Neutrophil (primary cell): Measurements from ENCODE around the gene ENTHD1.
A peak's percentile ranks its signal among the peaks of the same experiment; 100 is the strongest.

ENCODE experiments used
- H3K27ac ChIP-seq: fragments of 200-600 bp; sonication (generic); 2 replicates; pipeline ENCODE4 v1.5.1; 2016; ENCODE audit warnings: mild to moderate bottlenecking, moderate library complexity
- H3K27me3 ChIP-seq: fragments of 200-600 bp; sonication (generic); 2 replicates; pipeline ENCODE4 v1.6.0; 2016; ENCODE audit warnings: mild to moderate bottlenecking
- H3K36me3 ChIP-seq: fragments of 200-600 bp; sonication (generic); 2 replicates; pipeline ENCODE4 v1.5.1; 2017
- H3K4me1 ChIP-seq, 2 experiments: fragments of 200-600 bp in 1 of 2; sonication (generic) in 1 of 2; 1 replicate in 1 of 2; 2 replicates in 1 of 2; pipeline versions ENCODE4 v1.5.1 to v1.6.1; 2013 to 2016; ENCODE audit warnings: low read depth in 1 of 2, low read length in 1 of 2, mild to moderate bottlenecking in 1 of 2, moderate library complexity in 1 of 2; ENCODE audit not compliant: control insufficient read depth in 1 of 2, insufficient read depth in 1 of 2
- H3K4me3 ChIP-seq, 2 experiments: fragments of 200-600 bp in 1 of 2; sonication (generic) in 1 of 2; 1 replicate in 1 of 2; 2 replicates in 1 of 2; pipeline ENCODE4 v1.5.1; 2013 to 2016; ENCODE audit warnings: low read depth in 1 of 2, low read length in 1 of 2, mild to moderate bottlenecking in 1 of 2, moderate library complexity in 1 of 2
- H3K9me3 ChIP-seq: fragments of 200-600 bp; sonication (generic); 2 replicates; pipeline ENCODE4 v1.5.1; 2016
- TF ChIP-seq, protein P1 (sequence below): fragments of 200-600 bp; sonication (generic); IDR thresholded peaks from 2 replicates; pipeline ENCODE4 v1.5.1; 2016; ENCODE audit warnings: antibody characterized with exemption

ENTHD1 gene

DNA sequence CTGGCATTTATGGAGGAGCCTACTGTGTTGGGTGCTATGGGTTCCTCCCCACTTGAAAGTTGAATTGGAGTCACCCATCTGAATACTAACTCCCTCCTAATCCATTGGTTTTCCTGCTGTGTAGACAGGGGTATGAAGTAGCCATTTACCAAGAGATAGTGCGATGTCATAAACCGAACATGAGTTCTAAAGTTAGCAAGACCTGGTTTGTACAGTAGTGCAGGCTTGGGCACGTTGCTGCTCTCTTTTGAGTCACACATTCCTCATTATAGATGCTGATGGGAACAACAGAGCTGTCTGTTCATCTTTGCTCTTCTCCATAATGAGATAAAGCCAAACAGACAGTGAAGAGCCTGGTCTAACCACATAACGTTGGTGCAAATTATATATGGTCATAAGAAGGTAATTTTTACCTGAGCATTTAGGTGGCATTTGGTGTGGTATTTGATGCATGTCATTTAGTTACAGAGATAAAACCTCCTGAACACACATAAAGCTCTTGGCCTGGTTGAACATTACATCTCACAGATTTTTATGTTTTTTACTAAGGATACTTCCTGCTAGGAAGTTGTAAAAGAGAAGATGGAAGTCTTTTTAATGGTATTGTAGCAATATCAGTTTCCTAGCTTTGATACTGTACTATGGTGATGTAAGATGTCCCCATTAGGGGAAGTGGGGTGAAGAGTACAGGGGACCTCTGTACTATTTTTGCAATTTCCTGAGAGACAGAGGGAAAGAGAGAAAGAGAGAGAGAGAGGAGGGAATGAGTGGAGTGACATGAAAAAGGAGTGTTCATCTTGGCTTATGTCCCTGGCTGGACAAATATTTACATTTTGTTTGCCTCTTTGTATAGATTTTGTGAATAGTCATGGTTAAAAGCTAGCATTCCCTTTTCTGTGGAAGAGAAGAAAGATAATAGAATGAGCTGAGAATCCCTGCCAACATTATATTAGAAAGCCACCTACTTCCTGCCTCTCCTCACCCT lies 35.3 kb upstream of the ENTHD1 start:
- peak overlapping the region; percentile 59 for H3K27ac ChIP-seq
- no peaks in the 10 kb centered on the region for H3K36me3 ChIP-seq
- H3K9me3 ChIP-seq: no peaks in the 10 kb centered on the region
- peaks cover 52 to 53% of the 10 kb centered on the region in 2 experiments for H3K4me1 ChIP-seq
- no peaks in the 10 kb centered on the region for H3K27me3 ChIP-seq
- TF ChIP-seq, protein P1, sequence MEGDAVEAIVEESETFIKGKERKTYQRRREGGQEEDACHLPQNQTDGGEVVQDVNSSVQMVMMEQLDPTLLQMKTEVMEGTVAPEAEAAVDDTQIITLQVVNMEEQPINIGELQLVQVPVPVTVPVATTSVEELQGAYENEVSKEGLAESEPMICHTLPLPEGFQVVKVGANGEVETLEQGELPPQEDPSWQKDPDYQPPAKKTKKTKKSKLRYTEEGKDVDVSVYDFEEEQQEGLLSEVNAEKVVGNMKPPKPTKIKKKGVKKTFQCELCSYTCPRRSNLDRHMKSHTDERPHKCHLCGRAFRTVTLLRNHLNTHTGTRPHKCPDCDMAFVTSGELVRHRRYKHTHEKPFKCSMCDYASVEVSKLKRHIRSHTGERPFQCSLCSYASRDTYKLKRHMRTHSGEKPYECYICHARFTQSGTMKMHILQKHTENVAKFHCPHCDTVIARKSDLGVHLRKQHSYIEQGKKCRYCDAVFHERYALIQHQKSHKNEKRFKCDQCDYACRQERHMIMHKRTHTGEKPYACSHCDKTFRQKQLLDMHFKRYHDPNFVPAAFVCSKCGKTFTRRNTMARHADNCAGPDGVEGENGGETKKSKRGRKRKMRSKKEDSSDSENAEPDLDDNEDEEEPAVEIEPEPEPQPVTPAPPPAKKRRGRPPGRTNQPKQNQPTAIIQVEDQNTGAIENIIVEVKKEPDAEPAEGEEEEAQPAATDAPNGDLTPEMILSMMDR: no peak
- peak overlapping the region in 1 of 2 experiments; percentile 12 for H3K4me3 ChIP-seq

DNA sequence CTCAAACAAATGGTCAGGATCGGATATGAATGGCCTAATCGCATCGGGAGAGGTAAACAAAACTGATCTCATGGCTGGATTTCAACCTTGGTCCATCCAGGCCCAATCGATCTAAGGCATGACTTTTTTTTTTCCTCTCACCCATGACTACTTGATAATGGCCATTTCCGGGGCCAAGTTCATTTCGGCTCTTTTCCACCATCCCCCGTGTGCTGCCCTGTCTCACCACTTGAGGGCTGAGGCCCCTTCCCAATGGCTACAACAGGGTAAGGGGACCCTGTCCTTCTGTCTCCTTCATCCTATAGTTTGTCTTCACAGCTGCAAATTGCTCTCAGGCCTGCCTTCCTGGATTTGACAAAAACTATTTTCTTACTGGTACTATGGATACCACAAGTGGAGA lies 34.0 kb upstream of the ENTHD1 start:
- H3K9me3 ChIP-seq: no peaks in the 10 kb centered on the region
- H3K4me1 ChIP-seq: peaks cover 40 to 41% of the 10 kb centered on the region in 2 experiments
- H3K4me3 ChIP-seq: no peak overlapping the region
- H3K27me3 ChIP-seq: no peaks in the 10 kb centered on the region
- TF ChIP-seq, protein P1: no peak
- H3K27ac ChIP-seq: no peak overlapping the region
- no peaks in the 10 kb centered on the region for H3K36me3 ChIP-seq

DNA sequence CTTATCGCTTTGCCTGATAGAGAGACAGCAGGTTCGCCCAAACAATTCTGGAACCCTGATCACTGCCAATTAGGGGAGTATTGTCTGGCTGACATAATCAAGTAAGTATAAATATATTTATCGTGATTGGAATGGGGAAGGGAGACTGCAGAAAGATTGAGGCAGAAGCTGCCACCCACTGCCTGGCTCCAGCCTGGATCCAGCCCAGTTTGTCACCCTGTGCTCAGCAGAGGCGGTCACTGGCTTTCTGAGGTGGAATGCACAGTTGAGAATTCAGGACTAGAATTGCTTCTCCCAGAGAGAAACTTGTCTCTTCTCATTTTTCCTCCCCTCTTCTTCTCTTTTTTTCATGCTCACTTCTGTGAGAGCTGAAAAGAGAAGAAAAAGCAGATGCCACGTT lies 33.2 kb upstream of the ENTHD1 start:
- Histone ChIP-seq H3K4me1 (peaks cover 36 to 40% of the 10 kb centered on the region in 2 experiments), H3K9me3 (no peaks in the 10 kb centered on the region), H3K27me3 (no peaks in the 10 kb centered on the region), H3K4me3 (no peak overlapping the region), H3K36me3 (no peaks in the 10 kb centered on the region), H3K27ac (no peak overlapping the region)
- TF ChIP-seq, protein P1: no peak

- H3K27me3 ChIP-seq: no peaks in the 10 kb centered on the region
- H3K27ac ChIP-seq: no peak overlapping the region
- H3K4me1 ChIP-seq: peaks cover 29 to 35% of the 10 kb centered on the region in 2 experiments
- H3K36me3 ChIP-seq: no peaks in the 10 kb centered on the region
- H3K4me3 ChIP-seq: no peak overlapping the region
- no peaks in the 10 kb centered on the region for H3K9me3 ChIP-seq
- TF ChIP-seq, protein P1: no peak
Measured at GRCh38 chr22:39925909-39926679, 32.5 kb upstream of the ENTHD1 start.

GRCh38 chr22:39925273-39925672 lies 31.7 kb upstream of the ENTHD1 start:
- H3K27ac ChIP-seq: no peak overlapping the region
- no peak overlapping the region for H3K4me3 ChIP-seq

More at GRCh38 chr22:39925273-39925672, 31.7 kb upstream of the ENTHD1 start:
- Histone ChIP-seq H3K36me3 (no peaks in the 10 kb centered on the region), H3K27me3 (no peaks in the 10 kb centered on the region), H3K9me3 (no peaks in the 10 kb centered on the region), H3K4me1 (peaks cover 21 to 26% of the 10 kb centered on the region in 2 experiments)
- TF ChIP-seq, protein P1: no peak
